SIG-M5 treated with dmso at 0.1 percent for 504 hours (cell line): ENCODE measurements around the gene GPR180.

Source experiments
- DNase-seq: peaks from one replicate; lab custom pipeline; 2025; ENCODE audit not compliant: unreplicated experiment; lab: John Stamatoyannopoulos, UW

Gene GPR180

DNA sequence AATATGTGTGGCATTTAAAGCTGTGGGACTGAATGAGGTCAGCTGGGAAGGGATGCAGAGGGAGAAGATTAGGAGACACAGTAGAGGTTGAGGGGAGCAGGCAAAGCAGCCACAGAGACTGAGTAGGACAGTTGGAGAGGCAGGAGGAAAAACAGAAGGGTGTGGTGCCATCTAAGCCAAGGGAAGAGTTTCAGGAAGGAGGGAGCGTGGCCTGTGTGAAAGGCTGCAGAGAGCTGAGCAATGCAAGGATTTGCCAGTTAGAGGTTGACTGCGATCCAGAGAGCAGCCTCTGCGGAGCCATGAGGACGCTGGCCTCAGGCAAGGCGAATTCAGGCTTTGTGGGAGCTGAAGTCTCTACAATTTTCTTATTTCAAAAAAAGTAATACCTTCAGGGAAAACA is 81.8 kb downstream of the GPR180 start:
- DNase-seq: no peak
